ENCODE measurements around the gene RASGRF2.

- TF ChIP-seq POLR2A (IDR thresholded peaks at IDR 0.05): no peak
- TF ChIP-seq CTCF (IDR thresholded peaks at IDR 0.05): no peak
Observed at GRCh38 chr5:81244451-81244850, 284.3 kb downstream of the RASGRF2 start.
